Activated T-cell treated with anti-CD3 and anti-CD28 coated beads, Interleukin-2, amount 50 U/mL, for 4 hours (primary cell): Measurements from ENCODE around the gene DNAH3. TPM values are rescaled to one million over a fixed set of nuclear protein-coding genes. Genes with fewer than 3 reads are reported as not detected.
"Not testable (repeated sequence)": the region's sequence is repeated elsewhere in the genome, so short reads cannot be mapped to it uniquely, and the experiment has no call there.

Source experiments
- ATAC-seq, 2 donors: fragments of 200-7000 bp; cut with Tn5 transposase; one replicate each; pipeline ENCODE4 v1.10.0; 2021
- DNase-seq: peaks from one replicate; pipeline ENCODE4 v3.0.0-alpha.2; 2020
- H3K27me3 Mint-ChIP-seq: one replicate; pipeline ENCODE4 v1.8.0; 2021; ENCODE audit warnings: low read depth, mixed read lengths
- H3K36me3 Mint-ChIP-seq: one replicate; pipeline ENCODE4 v1.8.0; 2022; ENCODE audit warnings: mixed read lengths; ENCODE audit not compliant: insufficient read depth
- H3K4me1 Mint-ChIP-seq: one replicate; pipeline ENCODE4 v1.8.0; 2021; ENCODE audit warnings: low read depth, mixed read lengths
- H3K4me3 Mint-ChIP-seq: one replicate; pipeline ENCODE4 v1.8.0; 2021; ENCODE audit warnings: mild to moderate bottlenecking, moderate library complexity, mixed read lengths
- H3K9me3 Mint-ChIP-seq: one replicate; pipeline ENCODE4 v1.8.0; 2021; ENCODE audit warnings: mixed read lengths
- total RNA-seq, 3 donors: library from RNA; stranded (reverse); gene quantifications; one replicate each; pipeline ENCODE4 v1.2.1, GENCODE V29; 2021

Gene DNAH3
- total RNA-seq, 3 donors from 2014 or later: not detected

- H3K4me1 Mint-ChIP-seq: peaks cover 17% of the 10 kb centered on the region
- no peak for ATAC-seq
- no peak for DNase-seq
- H3K4me3 Mint-ChIP-seq: no peak overlapping the region
- peaks cover 9% of the 10 kb centered on the region for H3K36me3 Mint-ChIP-seq
- no peaks in the 10 kb centered on the region for H3K27me3 Mint-ChIP-seq
- H3K9me3 Mint-ChIP-seq: no peaks in the 10 kb centered on the region
These were observed 9.6 kb upstream of the DNAH3 start for GRCh38 chr16:21160276-21160675.

- Mint-ChIP-seq H3K27me3 (no peaks in the 10 kb centered on the region), H3K9me3 (no peaks in the 10 kb centered on the region), H3K36me3 (peaks cover 7% of the 10 kb centered on the region), H3K4me3 (peak overlapping the region; percentile 87), H3K4me1 (peaks cover 17% of the 10 kb centered on the region)
- DNase-seq: no peak
- no peak for ATAC-seq
These were observed 8.8 kb upstream of the DNAH3 start for GRCh38 chr16:21159281-21159951.

GRCh38 chr16:21158208-21159110 lies 7.8 kb upstream of the DNAH3 start, which contains the start of gene LDAF1:
TSS of gene LDAF1 (plus strand) at chr16:21158674. CDS start at chr16:21161183, 2,509 bp downstream.
- Mint-ChIP-seq H3K27me3 (no peaks in the 10 kb centered on the region), H3K9me3 (no peaks in the 10 kb centered on the region), H3K4me3 (peak within 1 kb of the TSS; percentile 87), H3K4me1 (peaks cover 17% of the 10 kb centered on the region), H3K36me3 (peaks cover 7% of the 10 kb centered on the region)
- DNase-seq (peak; percentile 68), ATAC-seq (peak; percentile 98 to 99)

GRCh38 chr16:21157632-21158031 lies 7.0 kb upstream of the DNAH3 start:
- no peaks in the 10 kb centered on the region for H3K9me3 Mint-ChIP-seq
- H3K27me3 Mint-ChIP-seq: no peaks in the 10 kb centered on the region
- H3K4me1 Mint-ChIP-seq: peaks cover 17% of the 10 kb centered on the region
- H3K4me3 Mint-ChIP-seq: peak overlapping the region; percentile 87
- no peak for ATAC-seq
- DNase-seq: no peak
- H3K36me3 Mint-ChIP-seq: peaks cover 4% of the 10 kb centered on the region

GRCh38 chr16:21156767-21157467 lies 6.3 kb upstream of the DNAH3 start:
- Mint-ChIP-seq H3K4me3 (no peak overlapping the region), H3K4me1 (peaks cover 17% of the 10 kb centered on the region), H3K36me3 (peaks cover 2% of the 10 kb centered on the region), H3K9me3 (no peaks in the 10 kb centered on the region), H3K27me3 (no peaks in the 10 kb centered on the region)
- DNase-seq (no peak), ATAC-seq (no peak)

- not testable (repeated sequence) for H3K27me3 Mint-ChIP-seq, H3K36me3 Mint-ChIP-seq, ATAC-seq, H3K4me3 Mint-ChIP-seq, DNase-seq, H3K9me3 Mint-ChIP-seq
- H3K4me1 Mint-ChIP-seq: peaks cover 17% of the 10 kb centered on the region
These were observed 5.4 kb upstream of the DNAH3 start for GRCh38 chr16:21156011-21156410.

- peaks cover 18% of the 10 kb centered on the region for H3K27me3 Mint-ChIP-seq
- ATAC-seq, H3K4me3 Mint-ChIP-seq, H3K9me3 Mint-ChIP-seq, DNase-seq, H3K36me3 Mint-ChIP-seq, H3K4me1 Mint-ChIP-seq: not testable (repeated sequence)
These were observed 2.6 kb upstream of the DNAH3 start for GRCh38 chr16:21153124-21153729.

GRCh38 chr16:21152160-21153030 lies 1.7 kb upstream of the DNAH3 start:
- not testable (repeated sequence) for H3K4me3 Mint-ChIP-seq, DNase-seq, H3K36me3 Mint-ChIP-seq, ATAC-seq, H3K4me1 Mint-ChIP-seq, H3K9me3 Mint-ChIP-seq
- peaks cover 24% of the 10 kb centered on the region for H3K27me3 Mint-ChIP-seq

- no peaks in the 10 kb centered on the region for H3K4me1 Mint-ChIP-seq
- H3K27me3 Mint-ChIP-seq: peaks cover 39% of the 10 kb centered on the region
- ATAC-seq: no peak
- peaks cover 9% of the 10 kb centered on the region for H3K9me3 Mint-ChIP-seq
- no peak for DNase-seq
- H3K4me3 Mint-ChIP-seq: no peak overlapping the region
- no peaks in the 10 kb centered on the region for H3K36me3 Mint-ChIP-seq
These were observed 4.9 kb downstream of the DNAH3 start for GRCh38 chr16:21145738-21146137.

- Mint-ChIP-seq H3K36me3 (no peaks in the 10 kb centered on the region), H3K4me1 (no peaks in the 10 kb centered on the region), H3K9me3 (no peaks in the 10 kb centered on the region), H3K4me3 (no peak overlapping the region), H3K27me3 (no peaks in the 10 kb centered on the region)
- ATAC-seq (no peak), DNase-seq (no peak)
These were observed 16.6 kb downstream of the DNAH3 start for GRCh38 chr16:21134053-21134452.

GRCh38 chr16:21130811-21131210 lies 19.8 kb downstream of the DNAH3 start:
- Mint-ChIP-seq H3K4me1 (no peaks in the 10 kb centered on the region), H3K36me3 (no peaks in the 10 kb centered on the region), H3K9me3 (no peaks in the 10 kb centered on the region), H3K4me3 (no peak overlapping the region), H3K27me3 (peaks cover 4% of the 10 kb centered on the region)
- ATAC-seq (no peak), DNase-seq (no peak)

- DNase-seq (no peak), ATAC-seq (no peak)
- Mint-ChIP-seq H3K9me3 (no peaks in the 10 kb centered on the region), H3K27me3 (peaks cover 4% of the 10 kb centered on the region), H3K4me1 (no peaks in the 10 kb centered on the region), H3K36me3 (no peaks in the 10 kb centered on the region), H3K4me3 (no peak overlapping the region)
These were observed 21.7 kb downstream of the DNAH3 start for GRCh38 chr16:21128991-21129390.

- Mint-ChIP-seq H3K4me3 (no peak overlapping the region), H3K9me3 (no peaks in the 10 kb centered on the region), H3K4me1 (no peaks in the 10 kb centered on the region), H3K36me3 (no peaks in the 10 kb centered on the region), H3K27me3 (peaks cover 4% of the 10 kb centered on the region)
- ATAC-seq (no peak), DNase-seq (no peak)
These were observed 24.1 kb downstream of the DNAH3 start for GRCh38 chr16:21126518-21126917.
